HEK293T (cell line): ENCODE measurements around the gene PDE3A.

Experiments
- CTCF ChIA-PET: fragments of 350-600 bp; formaldehyde crosslinking; extraction: SDS; loops from one replicate; lab custom pipeline; 2021; ENCODE audit warnings: antibody characterized with exemption, inconsistent platforms; lab: Yijun Ruan, JAX
- POLR2A ChIA-PET: fragments of 350-600 bp; formaldehyde crosslinking; extraction: SDS; loops from one replicate; lab custom pipeline; 2020; ENCODE audit warnings: antibody characterized with exemption, inconsistent platforms; lab: Yijun Ruan, JAX
- DNase-seq: peaks from one replicate; pipeline ENCODE4 v3.0.0; 2012; ENCODE audit warnings: mixed read lengths; ENCODE audit errors: extremely low spot score
- ARNT ChIP-seq: fragments of 450-650 bp; IDR thresholded peaks from 2 replicates; pipeline ENCODE4 v1.6.1; 2017; ENCODE audit warnings: mild to moderate bottlenecking
- BHLHE40 ChIP-seq: fragments of 450-650 bp; IDR thresholded peaks from 2 replicates; pipeline ENCODE4 v1.6.1; 2016; ENCODE audit warnings: mild to moderate bottlenecking, moderate library complexity, borderline replicate concordance
- CTBP1 ChIP-seq: fragments of 450-650 bp; IDR thresholded peaks from 2 replicates; pipeline ENCODE4 v1.6.1; 2016; ENCODE audit warnings: borderline replicate concordance
- ELF4 ChIP-seq: fragments of 450-650 bp; IDR thresholded peaks from 2 replicates; pipeline ENCODE4 v1.6.1; 2017; ENCODE audit warnings: antibody characterized with exemption
- FOXA1 ChIP-seq: fragments of 450-650 bp; IDR thresholded peaks from 2 replicates; pipeline ENCODE4 v1.6.1; 2016; ENCODE audit warnings: mild to moderate bottlenecking
- FOXK2 ChIP-seq: fragments of 450-650 bp; IDR thresholded peaks from 2 replicates; pipeline ENCODE4 v1.6.1; 2016; ENCODE audit warnings: mild to moderate bottlenecking
- FOXM1 ChIP-seq: fragments of 450-650 bp; IDR thresholded peaks from 2 replicates; pipeline ENCODE4 v1.6.1; 2017; ENCODE audit warnings: mild to moderate bottlenecking, borderline replicate concordance
- HDGF ChIP-seq: fragments of 450-650 bp; IDR thresholded peaks from 2 replicates; pipeline ENCODE4 v1.6.1; 2017; ENCODE audit warnings: antibody characterized with exemption, borderline replicate concordance
- L3MBTL2 ChIP-seq: fragments of 450-650 bp; conservative IDR thresholded peaks from 2 replicates; pipeline ENCODE4 v1.6.1; 2016; ENCODE audit warnings: mild to moderate bottlenecking
- LEF1 ChIP-seq: fragments of 450-650 bp; IDR thresholded peaks from 2 replicates; pipeline ENCODE4 v1.6.1; 2017; ENCODE audit warnings: mild to moderate bottlenecking, borderline replicate concordance
- NFRKB ChIP-seq: fragments of 450-650 bp; IDR thresholded peaks from 2 replicates; pipeline ENCODE4 v1.6.1; 2016; ENCODE audit warnings: mild to moderate bottlenecking, moderate library complexity
- SP1 ChIP-seq: fragments of 450-650 bp; IDR thresholded peaks from 2 replicates; pipeline ENCODE4 v1.6.1; 2017
- SUZ12 ChIP-seq: fragments of 450-650 bp; IDR thresholded peaks from 2 replicates; pipeline ENCODE4 v1.6.1; 2016; ENCODE audit warnings: mild to moderate bottlenecking
- TARDBP ChIP-seq: fragments of 450-650 bp; IDR thresholded peaks from 2 replicates; pipeline ENCODE4 v1.6.1; 2016
- ZNF384 ChIP-seq: fragments of 450-650 bp; IDR thresholded peaks from 2 replicates; pipeline ENCODE4 v1.6.1; 2016
- TF ChIP-seq, protein P1 (sequence below): fragments of 450-650 bp; IDR thresholded peaks from 2 replicates; pipeline ENCODE4 v1.6.1; 2016

Gene PDE3A

GRCh38 chr12:20463913-20464524, 95.7 kb downstream of the PDE3A start:
- DNase-seq, result no peak
- TF ChIP-seq ELF4 (no peak), LEF1 (no peak), ZNF384 (no peak), FOXK2 (no peak), TARDBP (no peak), CTBP1 (no peak), ARNT (no peak), SP1 (no peak), NFRKB (no peak), FOXM1 (no peak), SUZ12 (no peak), FOXA1 (no peak), BHLHE40 (no peak), HDGF (no peak), L3MBTL2 (no peak)
- TF ChIP-seq, protein P1, sequence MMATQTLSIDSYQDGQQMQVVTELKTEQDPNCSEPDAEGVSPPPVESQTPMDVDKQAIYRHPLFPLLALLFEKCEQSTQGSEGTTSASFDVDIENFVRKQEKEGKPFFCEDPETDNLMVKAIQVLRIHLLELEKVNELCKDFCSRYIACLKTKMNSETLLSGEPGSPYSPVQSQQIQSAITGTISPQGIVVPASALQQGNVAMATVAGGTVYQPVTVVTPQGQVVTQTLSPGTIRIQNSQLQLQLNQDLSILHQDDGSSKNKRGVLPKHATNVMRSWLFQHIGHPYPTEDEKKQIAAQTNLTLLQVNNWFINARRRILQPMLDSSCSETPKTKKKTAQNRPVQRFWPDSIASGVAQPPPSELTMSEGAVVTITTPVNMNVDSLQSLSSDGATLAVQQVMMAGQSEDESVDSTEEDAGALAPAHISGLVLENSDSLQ, result no peak
- POLR2A ChIA-PET, result no interaction called here
- CTCF ChIA-PET, result no interaction called here

- TF ChIP-seq L3MBTL2 (no peak), NFRKB (no peak), BHLHE40 (no peak), LEF1 (no peak), SP1 (no peak), SUZ12 (no peak)
- TF ChIP-seq, protein P1, result no peak
- DNase-seq, result no peak
- ChIA-PET POLR2A (no interaction called here), CTCF (no interaction called here)
Measured at GRCh38 chr12:20469300-20469699, 101.0 kb downstream of the PDE3A start.

DNA sequence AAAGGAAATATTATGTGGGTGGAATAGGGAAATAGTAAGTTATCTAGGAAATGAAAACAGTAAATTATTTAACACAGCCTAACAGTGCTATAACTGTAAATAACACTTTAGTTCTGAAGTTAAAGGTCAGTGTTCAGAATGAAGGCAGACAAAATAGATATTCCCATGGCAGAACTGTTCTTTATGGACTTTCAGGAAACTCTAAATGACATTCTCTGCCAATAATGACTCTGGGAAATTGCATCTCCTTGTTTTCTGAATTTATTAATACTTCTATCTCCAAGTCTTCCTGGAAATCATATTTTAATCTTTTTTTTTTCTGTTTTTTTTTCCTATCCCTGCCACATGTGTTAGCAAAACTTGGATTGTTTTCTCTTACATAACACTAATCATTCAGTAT, 101.4 kb downstream of the PDE3A start:
- POLR2A ChIA-PET, result no interaction called here
- no peak for DNase-seq
- CTCF ChIA-PET, result no interaction called here
- TF ChIP-seq FOXK2 (no peak), L3MBTL2 (no peak), FOXA1 (no peak), NFRKB (no peak), HDGF (no peak), LEF1 (no peak), SUZ12 (no peak), ZNF384 (no peak), SP1 (no peak), ELF4 (no peak), CTBP1 (no peak), TARDBP (no peak), ARNT (no peak), FOXM1 (no peak)

DNA sequence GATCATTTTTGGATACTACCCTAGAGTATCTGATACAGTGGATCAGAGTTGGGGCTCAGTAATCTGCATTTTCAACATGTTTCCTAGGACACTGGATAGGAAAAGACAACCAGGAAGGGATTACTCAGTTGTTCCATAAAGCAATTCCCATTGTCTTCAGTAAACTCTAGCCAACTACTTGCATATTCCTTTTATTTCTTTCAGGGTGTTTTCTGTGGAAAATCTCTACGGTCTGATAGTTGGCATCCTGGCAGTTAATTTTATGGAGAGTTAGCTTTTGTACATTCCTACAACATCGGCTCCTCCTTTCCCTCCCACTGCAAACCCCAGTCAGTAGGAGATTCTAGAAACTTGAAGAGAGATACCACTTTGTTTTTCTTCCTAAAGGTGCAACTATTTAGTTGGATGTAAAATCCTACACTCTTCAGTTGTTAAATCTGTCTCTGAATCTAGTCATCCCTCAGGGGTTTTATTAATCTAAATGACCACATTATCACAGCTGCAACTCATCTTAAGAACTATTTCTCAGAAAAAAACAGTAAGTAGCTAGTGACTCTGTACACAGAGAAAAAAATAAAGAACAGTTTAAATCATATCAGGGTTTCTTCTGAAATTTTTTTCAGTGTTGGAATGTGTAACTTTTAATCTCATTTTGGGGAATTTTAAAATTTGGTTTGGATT, 103.9 kb downstream of the PDE3A start:
- CTCF ChIA-PET, result no interaction called here
- DNase-seq, result no peak
- POLR2A ChIA-PET, result no interaction called here
- TF ChIP-seq ZNF384, result no peak
- TF ChIP-seq SP1, result no peak
- no peak for TF ChIP-seq LEF1
- TF ChIP-seq FOXM1, result no peak
- no peak for TF ChIP-seq NFRKB
- no peak for TF ChIP-seq FOXA1
- TF ChIP-seq SUZ12, result no peak
- TF ChIP-seq, protein P1, result no peak
- no peak for TF ChIP-seq TARDBP
- no peak for TF ChIP-seq CTBP1
- TF ChIP-seq BHLHE40, result no peak
- TF ChIP-seq HDGF, result no peak

DNA sequence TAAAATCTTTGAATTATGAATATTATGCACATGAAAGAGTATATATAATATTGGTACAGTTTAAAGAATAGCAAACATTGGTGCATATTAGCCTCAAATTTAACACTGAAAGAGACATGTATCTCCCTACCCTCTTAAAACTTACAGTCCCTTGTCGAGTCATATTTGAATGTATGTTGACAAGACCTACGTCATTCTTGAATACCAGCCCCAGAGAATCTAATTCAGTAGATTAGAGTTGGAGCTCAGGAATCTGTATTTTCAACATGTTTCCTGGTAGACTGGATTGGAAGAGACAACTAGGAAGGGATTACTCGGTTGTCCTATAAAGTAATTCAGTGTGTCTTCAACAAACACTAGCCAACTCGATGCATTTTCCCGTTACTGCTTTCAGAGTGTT, 104.8 kb downstream of the PDE3A start:
- TF ChIP-seq L3MBTL2 (no peak), CTBP1 (no peak), FOXK2 (no peak), LEF1 (no peak), NFRKB (no peak), BHLHE40 (no peak), TARDBP (no peak), FOXA1 (no peak), FOXM1 (no peak), ARNT (no peak), SUZ12 (no peak), ELF4 (no peak), SP1 (no peak), ZNF384 (no peak), HDGF (no peak)
- TF ChIP-seq, protein P1, result no peak
- no peak for DNase-seq
- ChIA-PET CTCF (no interaction called here), POLR2A (no interaction called here)

DNA sequence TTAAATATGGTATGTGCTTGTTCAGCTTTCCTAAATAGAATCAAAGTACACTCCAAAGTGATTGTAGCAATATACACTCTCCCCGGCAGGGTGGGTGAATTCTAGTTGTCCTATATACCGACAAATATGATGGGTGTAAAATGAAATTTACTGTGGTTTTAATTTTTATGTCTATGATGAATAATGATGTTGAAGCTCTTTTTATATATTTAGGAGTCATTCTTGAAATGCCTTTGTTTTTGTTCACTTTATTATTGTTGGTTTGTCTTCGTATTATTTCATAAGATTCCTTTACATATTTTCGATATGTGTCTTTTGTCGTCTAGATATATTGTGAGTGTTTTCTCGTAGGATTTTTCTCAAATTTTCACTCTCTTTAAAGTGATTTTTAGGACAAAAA, 105.7 kb downstream of the PDE3A start:
- TF ChIP-seq FOXM1, result no peak
- no peak for TF ChIP-seq ELF4
- no peak for TF ChIP-seq LEF1
- TF ChIP-seq TARDBP, result no peak
- TF ChIP-seq BHLHE40, result no peak
- no peak for TF ChIP-seq ZNF384
- no peak for TF ChIP-seq HDGF
- no peak for TF ChIP-seq ARNT
- ChIA-PET POLR2A (no interaction called here), CTCF (no interaction called here)
- DNase-seq, result no peak
